SU-DHL-6 (cell line): ENCODE results near the gene FLT3LG.

Experiments
- H2AFZ ChIP-seq: fragments of 200-600 bp; sonication (generic); 2 replicates; pipeline ENCODE4 v1.6.1; 2014; ENCODE audit warnings: low read depth, mild to moderate bottlenecking, moderate library complexity, mixed read lengths, antibody characterized with exemption, low read length; ENCODE audit not compliant: severe bottlenecking
- H3F3A ChIP-seq: fragments of 200-600 bp; shearing (Covaris generic); 2 replicates; pipeline ENCODE4 v1.6.0; 2016; ENCODE audit warnings: antibody characterized with exemption, mild to moderate bottlenecking; ENCODE audit not compliant: insufficient read depth
- H3K27ac ChIP-seq: fragments of 200-600 bp; sonication (generic); 2 replicates; pipeline ENCODE4 v1.5.1; 2016; ENCODE audit warnings: low read depth, mild to moderate bottlenecking, low read length, moderate library complexity, mixed read lengths
- H3K27me3 ChIP-seq: fragments of 200-600 bp; sonication (generic), shearing (Covaris generic); 2 replicates; pipeline ENCODE4 v1.6.0; 2014; ENCODE audit warnings: mild to moderate bottlenecking, low read length
- H3K36me3 ChIP-seq: fragments of 200-600 bp; sonication (generic); 2 replicates; pipeline ENCODE4 v1.6.1; 2014; ENCODE audit warnings: mild to moderate bottlenecking, low read length, mixed read lengths
- H3K4me2 ChIP-seq: fragments of 300-600, 200-600 bp; shearing (Covaris generic), sonication (generic); 2 replicates; pipeline ENCODE4 v1.6.0; 2014; ENCODE audit warnings: low read length, low read depth, mild to moderate bottlenecking; ENCODE audit not compliant: poor library complexity, severe bottlenecking
- H3K4me3 ChIP-seq: fragments of 200-600 bp; sonication (generic); 2 replicates; pipeline ENCODE4 v1.5.1; 2014; ENCODE audit warnings: antibody characterized with exemption, low read length, mild to moderate bottlenecking, mixed read lengths; ENCODE audit not compliant: insufficient read depth, poor library complexity, severe bottlenecking
- H3K79me2 ChIP-seq: fragments of 200-600 bp; sonication (generic); 2 replicates; pipeline ENCODE4 v1.6.1; 2014; ENCODE audit warnings: mild to moderate bottlenecking, low read length, moderate library complexity; ENCODE audit not compliant: insufficient read depth
- H3K9ac ChIP-seq: fragments of 200-600 bp; sonication (generic); 2 replicates; pipeline ENCODE4 v1.7.0; 2014; ENCODE audit warnings: mild to moderate bottlenecking, low read length
- H3K9me2 ChIP-seq: fragments of 200-600 bp; sonication (generic); replicated peaks from 2 replicates; pipeline ENCODE4 v1.6.1; 2014; ENCODE audit warnings: low read length; ENCODE audit not compliant: insufficient read depth
- H3K9me3 ChIP-seq: fragments of 200-600 bp; sonication (generic); 2 replicates; pipeline ENCODE4 v1.6.1; 2014; ENCODE audit warnings: low read length, mixed read lengths; ENCODE audit not compliant: insufficient read depth
- H4K20me1 ChIP-seq: fragments of 200-600 bp; sonication (generic); 2 replicates; pipeline ENCODE4 v1.6.1; 2014; ENCODE audit warnings: low read depth, mild to moderate bottlenecking, antibody characterized with exemption, low read length, moderate library complexity, mixed read lengths
- CTCF ChIP-seq: fragments of 200-600 bp; sonication (generic); IDR thresholded peaks from one replicate; pipeline ENCODE4 v1.5.1; 2017; ENCODE audit warnings: antibody characterized with exemption, mild to moderate bottlenecking, low read length, moderate library complexity; ENCODE audit not compliant: insufficient read depth, poor library complexity, severe bottlenecking
- EZH2phosphoT487 ChIP-seq: fragments of 200-600 bp; sonication (generic), shearing (Covaris generic); conservative IDR thresholded peaks from 2 replicates; pipeline ENCODE4 v1.6.1; 2018; ENCODE audit warnings: mild to moderate bottlenecking, antibody characterized with exemption, low read length, moderate library complexity, mixed read lengths

FLT3LG gene

DNA sequence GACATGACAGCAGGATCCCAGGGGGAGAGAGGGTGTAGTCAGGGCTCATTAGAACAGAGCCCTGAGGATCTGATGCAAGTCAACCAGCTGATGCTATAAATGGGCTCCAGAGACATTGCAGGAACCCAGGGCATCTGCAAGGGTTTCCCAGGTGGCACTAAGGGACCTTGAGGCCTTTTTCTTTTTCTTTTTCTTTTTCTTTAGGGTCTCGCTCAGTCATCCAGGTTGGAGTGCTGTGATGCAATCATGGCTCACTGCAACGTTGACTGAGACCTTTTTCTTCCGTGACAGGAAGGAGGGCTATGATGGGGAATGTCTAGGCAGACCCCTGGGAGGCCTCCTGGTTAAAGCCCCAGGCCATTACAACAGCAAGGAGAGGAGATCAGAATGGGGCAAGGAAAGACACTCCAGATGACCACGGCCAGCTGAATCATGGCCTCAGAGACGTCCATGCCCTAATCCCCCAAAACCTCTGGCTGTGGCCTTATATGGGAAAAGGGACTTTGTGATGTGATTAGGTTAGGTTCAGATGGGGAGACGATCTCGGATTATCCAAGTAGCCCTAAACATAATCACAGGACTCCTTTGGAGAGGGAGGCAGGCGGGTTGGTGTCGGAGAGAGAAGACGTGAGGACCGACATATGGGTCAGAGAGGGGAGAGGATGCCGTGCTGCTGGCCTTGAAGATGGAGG is 33.9 kb downstream of the FLT3LG start:
- Histone ChIP-seq H3K36me3 (no peaks in the 10 kb centered on the region), H3K9ac (no peak overlapping the region), H2AFZ (no peak overlapping the region), H3K9me3 (no peaks in the 10 kb centered on the region), H3K27ac (no peak overlapping the region), H3K9me2 (no peaks in the 10 kb centered on the region), H3F3A (no peaks in the 10 kb centered on the region), H3K27me3 (no peaks in the 10 kb centered on the region), H3K4me3 (no peak overlapping the region), H4K20me1 (no peaks in the 10 kb centered on the region), H3K4me2 (no peak overlapping the region), H3K79me2 (no peaks in the 10 kb centered on the region)
- TF ChIP-seq CTCF (no peak), EZH2phosphoT487 (no peak)

DNA sequence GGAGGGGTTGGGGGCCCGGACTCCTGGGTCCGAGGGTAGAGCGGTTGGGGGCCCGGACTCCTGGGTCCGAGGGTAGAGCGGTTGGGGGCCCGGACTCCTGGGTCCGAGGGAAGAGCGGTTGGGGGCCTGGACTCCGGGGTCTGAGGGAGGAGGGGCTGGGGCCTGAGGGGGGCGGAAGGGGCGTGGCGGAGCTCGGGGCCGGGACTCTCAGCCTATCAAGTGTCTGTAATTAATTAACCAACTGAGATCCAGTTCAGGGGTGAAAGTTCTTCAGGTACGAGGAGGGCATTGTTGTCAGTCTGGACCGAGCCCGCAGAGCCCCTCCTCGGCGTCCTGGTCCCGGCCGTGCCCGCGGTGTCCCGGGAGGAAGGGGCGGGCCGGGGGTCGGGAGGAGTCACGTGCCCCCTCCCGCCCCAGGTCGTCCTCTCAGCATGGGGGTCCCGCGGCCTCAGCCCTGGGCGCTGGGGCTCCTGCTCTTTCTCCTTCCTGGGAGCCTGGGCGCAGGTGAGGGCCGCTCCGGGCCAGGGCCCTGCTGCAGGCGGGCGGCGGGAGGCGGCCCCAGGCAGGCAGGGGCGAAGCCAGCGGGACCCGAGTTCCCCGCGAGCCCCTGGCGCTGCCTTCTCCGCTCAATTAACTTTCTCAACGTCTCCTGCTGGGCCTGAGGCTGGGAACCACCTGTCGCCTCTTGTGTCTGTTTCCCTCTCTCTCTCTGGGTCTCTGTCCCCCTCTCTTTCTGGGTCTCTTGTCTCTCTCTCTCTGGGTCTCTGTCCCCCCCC is 39.1 kb downstream of the FLT3LG start:
- H3K9me3 ChIP-seq, result no peaks in the 10 kb centered on the region
- no peak overlapping the region for H3K27ac ChIP-seq
- TF ChIP-seq EZH2phosphoT487 (no peak), CTCF (no peak)
- H3K27me3 ChIP-seq, result no peaks in the 10 kb centered on the region
- peak overlapping the region; percentile 52 for H3K4me3 ChIP-seq
- no peaks in the 10 kb centered on the region for H4K20me1 ChIP-seq
- H3K4me2 ChIP-seq, result peak overlapping the region; percentile 67
- no peaks in the 10 kb centered on the region for H3K79me2 ChIP-seq
- H3F3A ChIP-seq, result no peaks in the 10 kb centered on the region
- peak overlapping the region; percentile 54 for H3K9ac ChIP-seq
- H3K36me3 ChIP-seq, result no peaks in the 10 kb centered on the region
- no peaks in the 10 kb centered on the region for H3K9me2 ChIP-seq
- H2AFZ ChIP-seq, result peak overlapping the region; percentile 87

GRCh38 chr19:49513746-49514118 is 39.7 kb downstream of the FLT3LG start:
- Histone ChIP-seq H3K27me3 (no peaks in the 10 kb centered on the region), H3K4me3 (no peak overlapping the region), H3F3A (no peaks in the 10 kb centered on the region), H3K36me3 (no peaks in the 10 kb centered on the region), H3K9ac (peak overlapping the region; percentile 54), H4K20me1 (no peaks in the 10 kb centered on the region), H3K9me3 (no peaks in the 10 kb centered on the region), H2AFZ (peak overlapping the region; percentile 87), H3K79me2 (no peaks in the 10 kb centered on the region), H3K27ac (no peak overlapping the region), H3K4me2 (peak overlapping the region; percentile 67), H3K9me2 (no peaks in the 10 kb centered on the region)
- TF ChIP-seq CTCF, result no peak
- TF ChIP-seq EZH2phosphoT487, result no peak
